ENCODE measurements around the gene ADD2. TPM values are rescaled to one million over a fixed set of nuclear protein-coding genes. Genes with fewer than 3 reads are reported as not detected.

ADD2 gene
- total RNA-seq, 1 experiment from 2014 or later, result 3.5 TPM

DNA sequence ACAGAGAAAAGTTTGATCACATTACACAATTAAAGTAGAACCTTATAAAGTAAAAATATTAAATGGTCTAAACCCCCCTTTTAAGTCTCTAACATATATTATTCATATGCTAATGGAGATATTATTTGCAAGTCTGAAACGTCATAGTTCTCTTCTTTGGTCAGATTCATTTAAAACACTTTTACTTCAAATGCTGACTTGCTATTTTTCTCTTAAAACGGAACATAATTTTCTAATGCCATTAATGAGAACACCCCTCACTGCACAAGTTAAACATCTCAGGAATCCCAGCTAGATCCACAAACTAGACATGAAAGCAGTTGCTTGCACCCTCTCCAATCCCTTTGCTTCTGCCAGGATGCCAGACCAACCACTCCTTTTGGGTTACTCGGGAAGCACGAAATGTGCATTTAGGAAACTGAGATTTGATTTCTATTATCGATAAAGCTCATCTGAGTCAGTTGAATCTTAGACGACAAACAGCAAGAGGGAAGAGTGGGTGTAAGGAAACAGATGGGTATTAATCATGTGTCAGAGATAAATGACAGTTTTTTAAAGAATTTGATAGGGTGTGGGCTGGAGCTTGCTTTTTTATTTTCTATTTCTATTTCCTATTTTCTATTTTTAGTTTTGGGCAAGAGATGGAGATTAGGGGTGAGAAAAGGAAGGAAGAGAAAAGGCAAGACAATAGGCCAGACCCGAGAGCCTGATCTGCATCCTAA, 1.5 kb downstream of the ADD2 start:
- H3K36me3 ChIP-seq (ENCODE audit: low read depth), result no peaks in the 10 kb centered on the region
- POLR2A ChIA-PET (ENCODE audit: unreplicated experiment), result no interaction called here
- no peaks in the 10 kb centered on the region for H3K9me3 ChIP-seq (ENCODE audit: insufficient read depth, low read depth)
- TF ChIP-seq EZH2 (IDR thresholded peaks at IDR 0.05; ENCODE audit: low read depth), result no peak
- TF ChIP-seq, protein P1, sequence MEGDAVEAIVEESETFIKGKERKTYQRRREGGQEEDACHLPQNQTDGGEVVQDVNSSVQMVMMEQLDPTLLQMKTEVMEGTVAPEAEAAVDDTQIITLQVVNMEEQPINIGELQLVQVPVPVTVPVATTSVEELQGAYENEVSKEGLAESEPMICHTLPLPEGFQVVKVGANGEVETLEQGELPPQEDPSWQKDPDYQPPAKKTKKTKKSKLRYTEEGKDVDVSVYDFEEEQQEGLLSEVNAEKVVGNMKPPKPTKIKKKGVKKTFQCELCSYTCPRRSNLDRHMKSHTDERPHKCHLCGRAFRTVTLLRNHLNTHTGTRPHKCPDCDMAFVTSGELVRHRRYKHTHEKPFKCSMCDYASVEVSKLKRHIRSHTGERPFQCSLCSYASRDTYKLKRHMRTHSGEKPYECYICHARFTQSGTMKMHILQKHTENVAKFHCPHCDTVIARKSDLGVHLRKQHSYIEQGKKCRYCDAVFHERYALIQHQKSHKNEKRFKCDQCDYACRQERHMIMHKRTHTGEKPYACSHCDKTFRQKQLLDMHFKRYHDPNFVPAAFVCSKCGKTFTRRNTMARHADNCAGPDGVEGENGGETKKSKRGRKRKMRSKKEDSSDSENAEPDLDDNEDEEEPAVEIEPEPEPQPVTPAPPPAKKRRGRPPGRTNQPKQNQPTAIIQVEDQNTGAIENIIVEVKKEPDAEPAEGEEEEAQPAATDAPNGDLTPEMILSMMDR (conservative IDR thresholded peaks at IDR 0.05), result no peak
- H3K27me3 ChIP-seq (ENCODE audit: insufficient read depth, low read depth), result peaks cover 31% of the 10 kb centered on the region; the same call in 1 of the 2 replicates
- intact Hi-C loops (cut with micrococcal nuclease; ENCODE audit: unreplicated experiment), result no loop called here
- CTCF ChIA-PET, result no interaction called here
- no peak overlapping the region for H3K4me2 ChIP-seq
- DNase-seq, result no peak
- no peaks in the 10 kb centered on the region for H3F3A ChIP-seq (ENCODE audit: insufficient read depth, low read depth)
- no peaks in the 10 kb centered on the region for H4K20me1 ChIP-seq (ENCODE audit: insufficient read depth)
- no TSS peak for BruUV-seq (replicated peaks)
- no peak overlapping the region for H2AFZ ChIP-seq
- H3K27ac ChIP-seq, result no peak overlapping the region
- H3K9me2 ChIP-seq (ENCODE audit: insufficient read depth), result no peaks in the 10 kb centered on the region
- no peaks in the 10 kb centered on the region for H3K4me1 ChIP-seq (replicated peaks; ENCODE audit: insufficient read depth)
- H3K79me2 ChIP-seq (ENCODE audit: low read depth), result no peaks in the 10 kb centered on the region
- H3K4me3 ChIP-seq, result no peak overlapping the region

DNA sequence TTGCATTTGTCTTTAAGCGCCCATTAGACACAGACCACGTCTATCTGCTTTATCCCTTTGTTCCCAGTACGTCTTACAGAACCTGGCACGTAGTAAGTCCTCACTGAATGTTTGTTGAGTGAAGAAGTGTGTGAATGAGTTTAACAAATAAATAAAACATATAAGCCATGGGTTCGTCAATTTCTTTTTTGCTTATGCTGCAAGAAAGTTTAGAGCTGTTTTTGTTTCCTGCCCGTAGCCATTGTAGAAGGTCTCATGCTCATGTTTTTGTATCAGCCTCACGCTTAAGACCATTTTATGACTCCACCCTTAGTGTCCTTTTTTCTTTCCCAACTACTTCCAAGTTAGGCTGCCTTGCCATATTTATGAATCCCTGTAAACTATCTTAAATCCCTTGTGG, 2.5 kb downstream of the ADD2 start:
- Histone ChIP-seq H3F3A (ENCODE audit: insufficient read depth, low read depth) (no peaks in the 10 kb centered on the region), H3K4me3 (no peak overlapping the region), H3K4me1 (replicated peaks; ENCODE audit: insufficient read depth) (no peaks in the 10 kb centered on the region), H3K79me2 (ENCODE audit: low read depth) (no peaks in the 10 kb centered on the region), H3K9me3 (ENCODE audit: insufficient read depth, low read depth) (no peaks in the 10 kb centered on the region), H2AFZ (no peak overlapping the region), H3K27me3 (ENCODE audit: insufficient read depth, low read depth) (peaks cover 29% of the 10 kb centered on the region; the same call in 1 of the 2 replicates), H3K9me2 (ENCODE audit: insufficient read depth) (no peaks in the 10 kb centered on the region), H3K4me2 (no peak overlapping the region), H3K27ac (no peak overlapping the region), H4K20me1 (ENCODE audit: insufficient read depth) (no peaks in the 10 kb centered on the region), H3K36me3 (ENCODE audit: low read depth) (no peaks in the 10 kb centered on the region)
- intact Hi-C loops (cut with micrococcal nuclease; ENCODE audit: unreplicated experiment), result no loop called here
- TF ChIP-seq EZH2 (IDR thresholded peaks at IDR 0.05; ENCODE audit: low read depth), result no peak
- TF ChIP-seq, protein P1 (conservative IDR thresholded peaks at IDR 0.05), result no peak
- CTCF ChIA-PET, result no interaction called here
- DNase-seq, result no peak
- POLR2A ChIA-PET (ENCODE audit: unreplicated experiment), result no interaction called here
- BruUV-seq (replicated peaks), result no TSS peak

DNA sequence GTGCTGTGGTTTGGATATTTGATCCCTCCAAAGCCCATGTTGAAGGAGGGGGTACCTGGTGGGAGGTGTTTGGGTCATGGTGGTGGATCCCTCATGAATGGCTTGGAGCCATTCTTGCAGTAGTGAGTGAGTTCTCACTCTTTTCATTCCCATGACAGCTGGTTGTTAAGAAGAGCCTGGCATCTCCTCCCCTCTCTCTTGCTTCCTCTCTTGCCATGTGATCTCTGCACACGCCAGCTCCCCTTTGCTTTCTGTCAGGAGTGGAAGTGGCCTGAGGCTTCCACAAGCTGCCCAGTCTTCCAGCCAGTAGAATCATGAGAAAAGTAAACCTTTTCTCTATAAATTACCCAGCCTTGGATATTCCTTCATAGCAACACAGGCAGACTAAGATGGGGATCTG, 8.6 kb downstream of the ADD2 start:
- Histone ChIP-seq H3K27me3 (ENCODE audit: insufficient read depth, low read depth) (peaks cover 29% of the 10 kb centered on the region), H3K9me3 (ENCODE audit: insufficient read depth, low read depth) (no peaks in the 10 kb centered on the region), H3K4me3 (no peak overlapping the region), H3K4me2 (no peak overlapping the region), H3K9me2 (ENCODE audit: insufficient read depth) (no peaks in the 10 kb centered on the region), H2AFZ (no peak overlapping the region), H3K79me2 (ENCODE audit: low read depth) (no peaks in the 10 kb centered on the region), H3K4me1 (replicated peaks; ENCODE audit: insufficient read depth) (no peaks in the 10 kb centered on the region), H3K27ac (no peak overlapping the region), H4K20me1 (ENCODE audit: insufficient read depth) (no peaks in the 10 kb centered on the region), H3K36me3 (ENCODE audit: low read depth) (no peaks in the 10 kb centered on the region), H3F3A (ENCODE audit: insufficient read depth, low read depth) (no peaks in the 10 kb centered on the region)
- no peak for DNase-seq
- ChIA-PET CTCF (interaction anchor here (0.6 kb wide), 1 partner anchor 195 kb away, joined by 3 read pairs; no protein-coding TSS in a partner anchor), POLR2A (ENCODE audit: unreplicated experiment) (no interaction called here)
- intact Hi-C loops (cut with micrococcal nuclease; ENCODE audit: unreplicated experiment), result no loop called here
- TF ChIP-seq EZH2 (IDR thresholded peaks at IDR 0.05; ENCODE audit: low read depth), result no peak
- TF ChIP-seq, protein P1 (conservative IDR thresholded peaks at IDR 0.05), result no peak
- BruUV-seq (replicated peaks), result no TSS peak

All from PC-9 (cell line).